Transverse colon (tissue), 4 donors: ENCODE measurements around the gene PPP3CA. TPM values are rescaled to one million over a fixed set of nuclear protein-coding genes. Genes with fewer than 3 reads are reported as not detected.
A peak's percentile ranks its signal among the peaks of the same experiment; 100 is the strongest.

ENCODE experiments used
- DNase-seq: peaks from one replicate; pipeline ENCODE4 v3.0.0-alpha.2; 2019
- H3K27ac ChIP-seq, 4 donors: fragments of 200-600 bp; sonication (generic); 2 replicates each; pipeline ENCODE4 v1.5.1; 2016 to 2018; ENCODE audit warnings: inconsistent platforms in 4 of 4
- H3K27me3 ChIP-seq: fragments of 200-600 bp; sonication (generic); 2 replicates; pipeline ENCODE4 v1.5.1; 2017; ENCODE audit warnings: inconsistent platforms
- H3K36me3 ChIP-seq, 4 donors: fragments of 200-600 bp; sonication (generic); 2 replicates each; pipeline ENCODE4 v1.5.1; 2017 to 2019; ENCODE audit warnings: inconsistent platforms in 4 of 4
- H3K4me1 ChIP-seq, 4 donors: fragments of 200-600 bp; sonication (generic); 2 replicates each; pipeline ENCODE4 v1.5.1; 2017 to 2020; ENCODE audit warnings: inconsistent platforms in 4 of 4
- H3K4me3 ChIP-seq, 4 donors: fragments of 200-600 bp; sonication (generic); 1 replicate in 1 of 4; 2 replicates in 3 of 4; pipeline versions ENCODE4 v1.5.1 to v1.6.1; 2017 to 2019; ENCODE audit warnings: inconsistent platforms in 4 of 4
- H3K9me3 ChIP-seq, 2 donors: fragments of 200-600 bp; sonication (generic); 2 replicates each; pipeline ENCODE4 v1.5.1; 2017 to 2019; ENCODE audit warnings: inconsistent platforms in 2 of 2
- CTCF ChIP-seq, 5 experiments: fragments of 200-600 bp in 3 of 5; fragments of 450-650 bp in 2 of 5; sonication (generic) in 3 of 5; IDR thresholded peaks; 1 replicate in 2 of 5; 2 replicates in 3 of 5; pipeline ENCODE4 v1.5.1; 2016 to 2017; ENCODE audit warnings: antibody characterized with exemption in 5 of 5, inconsistent platforms in 3 of 5, mild to moderate bottlenecking in 2 of 5, moderate library complexity in 1 of 5
- EP300 ChIP-seq: sonication (generic); formaldehyde crosslinking; IDR thresholded peaks from one replicate; pipeline ENCODE4 v1.6.1; 2017; ENCODE audit warnings: antibody characterized with exemption, low read depth
- POLR2A ChIP-seq: fragments of 450-650 bp; IDR thresholded peaks from one replicate; pipeline ENCODE4 v1.6.1; 2016; ENCODE audit warnings: antibody characterized with exemption, mild to moderate bottlenecking, moderate library complexity
- POLR2AphosphoS5 ChIP-seq, 3 donors: sonication (generic); formaldehyde crosslinking; IDR thresholded peaks; one replicate each; pipeline ENCODE4 v1.6.1; 2016; ENCODE audit warnings: antibody characterized with exemption in 3 of 3
- WGBS, 2 donors: methylation state at CpG; one replicate each; pipeline ENCODE4 v1.1.5; 2018; ENCODE audit warnings: low coverage in 1 of 2; 5-methylcytosine and 5-hydroxymethylcytosine counted together
- in situ Hi-C, 4 donors: fragments of 200-750 bp; cut with MboI; loops; one replicate each; pipeline versions ENCODE4 v1.15.0 to v1.15.1; 2017; ENCODE audit warnings: low sequenced_read_pairs in 3 of 4, low pct_ligation_motif_present in 1 of 4, low pct_unique_long_range_greater_than_20kb in 1 of 4
- intact Hi-C: fragments of 100-400 bp; cut with DNase I; formaldehyde crosslinking; loops from one replicate; pipeline ENCODE4 v1.15.1; 2023; ENCODE audit warnings: low total_unique reads
- total RNA-seq, 4 donors: library from RNA; depleted of rRNA; stranded (reverse); fragments of >200 nt; gene quantifications; one replicate each; pipeline ENCODE4 v1.1.0, GENCODE V29; 2016

Gene PPP3CA
- total RNA-seq, 4 donors from 2014 or later = 29.2 to 50.7 (median 37.7) TPM

GRCh38 chr4:101205916-101206315 lies 141.4 kb downstream of the PPP3CA start:
- no peak for TF ChIP-seq POLR2AphosphoS5 (IDR thresholded peaks at IDR 0.05)
- TF ChIP-seq EP300 = no peak
- no peak for TF ChIP-seq CTCF (IDR thresholded peaks at IDR 0.05)
- TF ChIP-seq POLR2A = no peak
- Histone ChIP-seq H3K4me1 (peaks cover 0 to 18% (median under 1%) of the 10 kb centered on the region in 4 donors), H3K27ac (no peak overlapping the region), H3K27me3 (no peaks in the 10 kb centered on the region), H3K36me3 (no peaks in the 10 kb centered on the region), H3K9me3 (no peaks in the 10 kb centered on the region), H3K4me3 (no peak overlapping the region)
- intact Hi-C loops (no loop called here), in situ Hi-C loops (loop anchor here in 1 of 4 donors (10.0 kb wide), 1 partner anchor 139 kb away; the partner anchor contains the start of gene PPP3CA)
- no peak for DNase-seq
- WGBS, 2 donors = 43 to 63% methylated on average over 1 to 3 of the region's 3 CpGs

GRCh38 chr4:101201421-101201820 lies 145.9 kb downstream of the PPP3CA start:
- DNase-seq = no peak
- TF ChIP-seq CTCF (IDR thresholded peaks at IDR 0.05) (no peak), EP300 (no peak), POLR2A (no peak), POLR2AphosphoS5 (IDR thresholded peaks at IDR 0.05) (no peak)
- Histone ChIP-seq H3K36me3 (no peaks in the 10 kb centered on the region), H3K4me1 (peaks cover 8 to 52% (median 22%) of the 10 kb centered on the region in 4 donors), H3K4me3 (no peak overlapping the region), H3K9me3 (no peaks in the 10 kb centered on the region), H3K27me3 (no peaks in the 10 kb centered on the region), H3K27ac (no peak overlapping the region)
- whole genome bisulfite sequencing, 2 donors = 52% methylated on average over 2 of the region's 2 CpGs; no CpG with 5 or more reads in 1 of the 2 donors
- intact Hi-C loops = no loop called here
- in situ Hi-C loops = loop anchor here in 1 of 4 donors (10.0 kb wide), 1 partner anchor 143 kb away; the partner anchor contains the start of gene PPP3CA

GRCh38 chr4:101200561-101200960 lies 146.8 kb downstream of the PPP3CA start:
- no peaks in the 10 kb centered on the region for H3K27me3 ChIP-seq
- in situ Hi-C loops (loop anchor here in 1 of 4 donors (10.0 kb wide), 1 partner anchor 144 kb away; the partner anchor contains the start of gene PPP3CA), intact Hi-C loops (no loop called here)
- H3K9me3 ChIP-seq = no peaks in the 10 kb centered on the region
- DNase-seq = no peak
- peak overlapping the region in 1 of 4 donors; percentile 1 for H3K27ac ChIP-seq
- H3K36me3 ChIP-seq = no peaks in the 10 kb centered on the region
- TF ChIP-seq POLR2A (no peak), POLR2AphosphoS5 (IDR thresholded peaks at IDR 0.05) (peak in 2 of 3 donors; percentile 17 to 21)
- no peak overlapping the region for H3K4me3 ChIP-seq
- 43 to 46% methylated on average over 4 of the region's 4 CpGs for WGBS, 2 donors
- peaks cover 8 to 43% (median 22%) of the 10 kb centered on the region in 4 donors for H3K4me1 ChIP-seq

- in situ Hi-C loops (loop anchor here in 1 of 4 donors (10.0 kb wide), 1 partner anchor 145 kb away; the partner anchor contains the start of gene PPP3CA), intact Hi-C loops (no loop called here)
- H3K4me1 ChIP-seq = peaks cover 8 to 42% (median 22%) of the 10 kb centered on the region in 4 donors
- no peaks in the 10 kb centered on the region for H3K27me3 ChIP-seq
- H3K9me3 ChIP-seq = no peaks in the 10 kb centered on the region
- peak overlapping the region in 1 of 4 donors; percentile 1 for H3K27ac ChIP-seq
- TF ChIP-seq CTCF (IDR thresholded peaks at IDR 0.05) (no peak), EP300 (no peak), POLR2AphosphoS5 (IDR thresholded peaks at IDR 0.05) (no peak), POLR2A (no peak)
- H3K4me3 ChIP-seq = no peak overlapping the region
- WGBS, 2 donors = 51% methylated on average over 3 of the region's 3 CpGs
- no peak for DNase-seq
- no peaks in the 10 kb centered on the region for H3K36me3 ChIP-seq
Measured at GRCh38 chr4:101199507-101200285, 147.6 kb downstream of the PPP3CA start.
